RPMI7951 (cell line): ENCODE data around the gene DYNC1LI1. TPM values are rescaled to one million over a fixed set of nuclear protein-coding genes. Genes with fewer than 3 reads are reported as not detected.

Experiments used
- DNase-seq: peaks from one replicate; pipeline ENCODE4 v3.0.0-alpha.2; 2012; ENCODE audit warnings: low read depth
- total RNA-seq: library from RNA; depleted of rRNA; stranded (reverse); fragments of >200 nt; shearing (Covaris generic); gene quantifications from 2 replicates; pipeline ENCODE4 v1.2.3, GENCODE V29; 2014; rRNA removed

The DYNC1LI1 gene
- total RNA-seq, 1 experiment from 2014 or later, result 56.1 TPM

- no peak for DNase-seq
Observed at GRCh38 chr3:32492684-32493436, 77.8 kb downstream of the DYNC1LI1 start.

DNA sequence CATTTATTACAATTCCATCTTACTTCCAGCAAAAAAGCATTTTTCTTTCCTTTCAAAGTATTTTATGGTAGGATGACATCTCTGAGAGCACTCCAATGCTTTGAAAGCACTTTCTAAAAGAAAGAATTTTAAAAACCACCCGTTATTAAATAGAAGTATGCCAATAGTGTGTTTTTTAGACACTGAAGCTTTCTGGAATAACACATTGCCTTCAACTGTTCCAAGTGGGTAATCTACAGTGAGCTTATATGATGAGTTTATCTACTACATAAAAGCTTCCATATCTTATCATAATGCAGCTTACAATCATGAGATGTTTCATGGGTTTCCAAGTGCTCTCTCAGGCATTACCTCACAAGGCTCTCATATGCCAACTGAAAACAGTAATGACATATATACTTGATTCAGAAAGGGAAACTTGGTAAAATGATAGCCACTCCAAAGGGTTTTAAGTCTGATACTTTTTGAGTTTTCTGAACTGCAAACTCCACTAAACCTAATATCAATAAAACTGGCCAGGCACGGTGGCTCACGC, 82.1 kb downstream of the DYNC1LI1 start:
- DNase-seq, result no peak

GRCh38 chr3:32487781-32488473, 82.7 kb downstream of the DYNC1LI1 start:
- no peak for DNase-seq

DNA sequence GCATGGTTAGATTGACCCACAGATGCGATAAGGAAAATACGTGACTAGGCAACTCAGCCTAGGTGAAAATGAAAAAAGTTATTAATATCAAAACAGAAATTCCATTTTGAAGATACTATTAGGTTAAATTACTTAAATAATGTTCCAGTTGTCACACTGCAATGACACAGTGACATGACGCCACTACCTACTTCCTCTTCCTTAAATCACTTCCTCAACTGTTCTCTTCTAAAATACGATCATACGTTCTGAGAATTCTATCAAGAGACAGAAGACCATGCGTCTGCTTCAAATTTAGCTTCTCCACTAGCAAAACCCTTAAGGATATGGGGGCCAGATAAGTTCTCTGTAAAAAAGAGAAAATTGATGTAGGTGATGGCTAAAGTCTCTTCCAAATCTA, 86.2 kb downstream of the DYNC1LI1 start:
- no peak for DNase-seq

DNA sequence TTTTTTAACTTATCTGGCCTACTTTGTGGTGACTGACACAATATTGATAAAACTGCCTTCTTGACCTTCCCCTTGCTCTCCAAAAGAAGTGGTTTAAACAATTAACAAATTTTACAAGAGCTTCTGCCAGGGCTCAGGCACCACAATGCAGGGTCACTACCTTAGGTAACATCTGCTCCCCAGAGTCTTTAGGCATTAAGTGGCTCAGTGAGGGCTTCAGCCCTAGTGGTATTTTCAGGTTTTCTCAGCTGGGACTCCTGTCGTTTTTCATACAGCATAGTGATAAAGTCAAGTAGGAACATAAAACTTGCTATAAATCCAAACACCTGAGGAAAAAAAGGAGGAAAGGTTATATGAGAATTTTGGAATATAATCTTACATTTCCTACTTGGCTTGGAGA, 86.9 kb downstream of the DYNC1LI1 start:
- no peak for DNase-seq

- DNase-seq, result no peak
Observed at GRCh38 chr3:32482693-32483092, 88.0 kb downstream of the DYNC1LI1 start.

GRCh38 chr3:32481791-32482631, 88.6 kb downstream of the DYNC1LI1 start:
- no peak for DNase-seq

GRCh38 chr3:32480604-32481003, 90.1 kb downstream of the DYNC1LI1 start:
- DNase-seq, result no peak

Other genes starting within 250 kb of the DYNC1LI1 start
- 24.5 and 26.2 TPM in 2 replicates for gene CMTM7, start 179.0 kb downstream of the DYNC1LI1 start, total RNA-seq
- gene CMTM6, start 68.0 kb downstream of the DYNC1LI1 start, total RNA-seq, result 203 and 270 TPM in 2 replicates
- 34.1 and 38.9 TPM in 2 replicates for gene CNOT10, start 114.3 kb upstream of the DYNC1LI1 start, total RNA-seq
- not detected in 2 replicates for gene TRIM71, start 247.1 kb upstream of the DYNC1LI1 start, total RNA-seq